HEK293T (cell line): ENCODE results near the gene PKLR.

Experiments used
- CTCF ChIA-PET: fragments of 350-600 bp; formaldehyde crosslinking; extraction: SDS; loops from one replicate; lab custom pipeline; 2021; ENCODE audit warnings: antibody characterized with exemption, inconsistent platforms; lab: Yijun Ruan, JAX
- POLR2A ChIA-PET: fragments of 350-600 bp; formaldehyde crosslinking; extraction: SDS; loops from one replicate; lab custom pipeline; 2020; ENCODE audit warnings: antibody characterized with exemption, inconsistent platforms; lab: Yijun Ruan, JAX
- DNase-seq: peaks from one replicate; pipeline ENCODE4 v3.0.0; 2012; ENCODE audit warnings: mixed read lengths; ENCODE audit errors: extremely low spot score
- ARNT ChIP-seq: fragments of 450-650 bp; IDR thresholded peaks from 2 replicates; pipeline ENCODE4 v1.6.1; 2017; ENCODE audit warnings: mild to moderate bottlenecking
- BHLHE40 ChIP-seq: fragments of 450-650 bp; IDR thresholded peaks from 2 replicates; pipeline ENCODE4 v1.6.1; 2016; ENCODE audit warnings: mild to moderate bottlenecking, moderate library complexity, borderline replicate concordance
- CTBP1 ChIP-seq: fragments of 450-650 bp; IDR thresholded peaks from 2 replicates; pipeline ENCODE4 v1.6.1; 2016; ENCODE audit warnings: borderline replicate concordance
- ELF4 ChIP-seq: fragments of 450-650 bp; IDR thresholded peaks from 2 replicates; pipeline ENCODE4 v1.6.1; 2017; ENCODE audit warnings: antibody characterized with exemption
- FOXA1 ChIP-seq: fragments of 450-650 bp; IDR thresholded peaks from 2 replicates; pipeline ENCODE4 v1.6.1; 2016; ENCODE audit warnings: mild to moderate bottlenecking
- FOXK2 ChIP-seq: fragments of 450-650 bp; IDR thresholded peaks from 2 replicates; pipeline ENCODE4 v1.6.1; 2016; ENCODE audit warnings: mild to moderate bottlenecking
- FOXM1 ChIP-seq: fragments of 450-650 bp; IDR thresholded peaks from 2 replicates; pipeline ENCODE4 v1.6.1; 2017; ENCODE audit warnings: mild to moderate bottlenecking, borderline replicate concordance
- HDGF ChIP-seq: fragments of 450-650 bp; IDR thresholded peaks from 2 replicates; pipeline ENCODE4 v1.6.1; 2017; ENCODE audit warnings: antibody characterized with exemption, borderline replicate concordance
- L3MBTL2 ChIP-seq: fragments of 450-650 bp; conservative IDR thresholded peaks from 2 replicates; pipeline ENCODE4 v1.6.1; 2016; ENCODE audit warnings: mild to moderate bottlenecking
- LEF1 ChIP-seq: fragments of 450-650 bp; IDR thresholded peaks from 2 replicates; pipeline ENCODE4 v1.6.1; 2017; ENCODE audit warnings: mild to moderate bottlenecking, borderline replicate concordance
- NFRKB ChIP-seq: fragments of 450-650 bp; IDR thresholded peaks from 2 replicates; pipeline ENCODE4 v1.6.1; 2016; ENCODE audit warnings: mild to moderate bottlenecking, moderate library complexity
- SP1 ChIP-seq: fragments of 450-650 bp; IDR thresholded peaks from 2 replicates; pipeline ENCODE4 v1.6.1; 2017
- SUZ12 ChIP-seq: fragments of 450-650 bp; IDR thresholded peaks from 2 replicates; pipeline ENCODE4 v1.6.1; 2016; ENCODE audit warnings: mild to moderate bottlenecking
- TARDBP ChIP-seq: fragments of 450-650 bp; IDR thresholded peaks from 2 replicates; pipeline ENCODE4 v1.6.1; 2016
- TF ChIP-seq, protein P1 (sequence below): fragments of 450-650 bp; IDR thresholded peaks from 2 replicates; pipeline ENCODE4 v1.6.1; 2016

The PKLR gene

DNA sequence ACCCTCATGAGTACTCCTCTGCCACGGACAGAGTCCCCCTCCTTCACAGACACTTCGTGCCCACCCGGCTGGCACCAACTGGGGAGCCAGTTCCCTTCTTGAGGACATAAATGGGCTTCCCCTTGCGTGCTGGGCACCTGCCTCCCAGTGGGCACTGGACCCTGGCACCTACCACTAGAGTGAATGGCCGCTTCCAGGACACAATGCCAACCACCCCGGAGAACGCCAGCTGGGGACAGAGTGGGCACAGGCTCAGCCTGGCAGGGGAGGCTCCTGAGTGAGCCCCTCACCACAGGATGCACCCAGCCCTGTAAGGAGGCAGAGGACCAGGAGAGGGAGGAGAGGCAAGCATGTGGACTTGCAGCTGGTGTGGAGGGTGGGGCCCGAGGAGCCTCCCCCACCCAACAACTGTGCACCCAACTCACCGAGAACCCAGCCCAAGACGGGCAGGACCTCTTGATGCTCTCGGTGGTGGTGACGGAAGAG lies 47.0 kb downstream of the PKLR start:
- TF ChIP-seq, protein P1, sequence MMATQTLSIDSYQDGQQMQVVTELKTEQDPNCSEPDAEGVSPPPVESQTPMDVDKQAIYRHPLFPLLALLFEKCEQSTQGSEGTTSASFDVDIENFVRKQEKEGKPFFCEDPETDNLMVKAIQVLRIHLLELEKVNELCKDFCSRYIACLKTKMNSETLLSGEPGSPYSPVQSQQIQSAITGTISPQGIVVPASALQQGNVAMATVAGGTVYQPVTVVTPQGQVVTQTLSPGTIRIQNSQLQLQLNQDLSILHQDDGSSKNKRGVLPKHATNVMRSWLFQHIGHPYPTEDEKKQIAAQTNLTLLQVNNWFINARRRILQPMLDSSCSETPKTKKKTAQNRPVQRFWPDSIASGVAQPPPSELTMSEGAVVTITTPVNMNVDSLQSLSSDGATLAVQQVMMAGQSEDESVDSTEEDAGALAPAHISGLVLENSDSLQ: no peak
- TF ChIP-seq CTBP1 (no peak), L3MBTL2 (no peak), ELF4 (no peak), FOXA1 (no peak)
- ChIA-PET CTCF (interaction anchor here (0.6 kb wide), 1 partner anchor 71 kb away, joined by 3 read pairs; no protein-coding TSS in a partner anchor), POLR2A (interaction anchor here (2.4 to 4.1 kb wide), 3 partner anchors 9 to 19 kb away, joined by 14 to 35 read pairs (median 25); partner anchors contain the start of gene CLK2)
- no peak for DNase-seq

DNA sequence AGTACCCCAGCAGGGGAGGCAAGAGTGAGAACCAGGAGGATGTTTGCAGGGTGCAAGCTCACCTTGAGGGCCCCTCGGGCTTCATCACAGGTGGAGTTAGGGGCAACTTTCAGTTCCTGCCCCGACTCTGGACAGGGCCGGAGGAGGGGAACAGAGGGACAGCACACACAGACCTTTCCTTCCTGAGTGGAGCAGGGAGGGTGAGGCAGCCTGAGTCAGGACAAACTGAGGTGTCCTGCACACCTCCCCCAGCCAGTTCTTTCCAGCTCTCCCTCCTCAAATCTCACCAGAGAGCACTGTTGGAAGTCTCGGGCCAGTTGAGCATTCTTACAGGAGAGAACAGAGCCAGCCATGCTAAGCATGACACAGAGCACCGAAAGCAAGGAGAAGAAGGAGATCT lies 47.4 kb downstream of the PKLR start:
- POLR2A ChIA-PET: no interaction called here
- DNase-seq: no peak
- CTCF ChIA-PET: interaction anchor here (0.7 kb wide), 1 partner anchor 162 kb away, joined by 3 read pairs; no protein-coding TSS in a partner anchor

DNA sequence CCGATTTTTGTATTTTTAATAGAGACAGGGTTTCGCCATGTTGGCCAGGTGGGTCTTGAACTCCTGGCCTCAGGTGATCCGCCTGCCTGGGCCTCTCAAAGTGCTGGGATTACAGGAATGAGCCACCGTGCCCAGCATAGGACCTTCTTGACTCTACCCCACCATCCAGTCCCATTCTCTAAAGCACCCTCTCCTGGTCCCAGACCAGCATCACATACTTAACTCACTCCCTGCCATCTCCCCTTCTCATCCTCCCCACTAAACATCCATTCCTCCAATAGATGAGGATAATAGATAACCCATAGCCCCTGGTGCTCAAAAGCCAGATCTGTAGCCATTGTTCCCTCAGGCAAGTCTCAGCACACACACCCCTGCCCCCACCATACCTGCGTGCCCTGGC lies 48.0 kb downstream of the PKLR start:
- no peak for DNase-seq
- CTCF ChIA-PET: interaction anchor here (0.7 to 4.2 kb wide), 2 partner anchors 70 to 162 kb away, joined by 3 to 62 read pairs; partner anchors contain the start of gene RUSC1
- POLR2A ChIA-PET: interaction anchor here (2.0 to 2.5 kb wide), 2 partner anchors 10 to 70 kb away, joined by 6 to 8 read pairs; no protein-coding TSS in a partner anchor
- no peak for TF ChIP-seq FOXA1
- no peak for TF ChIP-seq NFRKB
- no peak for TF ChIP-seq SUZ12
- TF ChIP-seq L3MBTL2: no peak
- TF ChIP-seq ARNT: no peak
- no peak for TF ChIP-seq LEF1
- no peak for TF ChIP-seq FOXK2
- TF ChIP-seq CTBP1: no peak

More for the DNA sequence above, 47.4 kb downstream of the PKLR start:
- TF ChIP-seq HDGF (no peak), LEF1 (no peak), L3MBTL2 (no peak), CTBP1 (no peak), FOXK2 (no peak), ELF4 (no peak), BHLHE40 (no peak), SP1 (no peak), FOXM1 (no peak), SUZ12 (no peak), ARNT (no peak)
- TF ChIP-seq, protein P1: no peak

DNA sequence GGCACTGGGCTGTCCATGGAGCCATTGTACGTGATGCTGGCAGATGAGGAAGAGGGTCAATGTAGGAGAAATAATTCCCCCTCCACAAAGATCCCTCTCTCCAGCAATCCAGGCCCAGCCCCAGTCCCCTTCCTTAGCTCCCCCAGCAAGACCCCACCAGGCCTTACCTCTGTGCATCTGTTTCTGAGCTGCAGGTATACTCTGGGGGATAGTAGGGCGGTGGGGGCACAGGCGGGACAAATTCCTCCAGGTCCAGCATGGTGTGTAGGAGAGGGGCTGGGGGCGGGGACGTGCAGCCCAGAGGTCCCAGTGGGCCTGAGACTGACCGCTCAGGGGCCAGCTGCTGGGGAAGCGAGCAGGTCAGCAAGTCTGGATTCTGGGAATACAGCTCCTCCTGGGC lies 49.7 kb downstream of the PKLR start:
- DNase-seq: no peak
- ChIA-PET CTCF (interaction anchor here (0.6 to 4.2 kb wide), 23 partner anchors 8 to 608 kb away, joined by 3 to 62 read pairs (median 8); partner anchors contain the start of genes CLK2, FDPS, HCN3 and KRTCAP2), POLR2A (interaction anchor here (1.0 to 3.2 kb wide), 17 partner anchors 9 to 358 kb away, joined by 3 to 32 read pairs (median 5); partner anchors contain the start of genes CLK2, FDPS, HCN3 and MSTO1)
- no peak for TF ChIP-seq CTBP1

DNA sequence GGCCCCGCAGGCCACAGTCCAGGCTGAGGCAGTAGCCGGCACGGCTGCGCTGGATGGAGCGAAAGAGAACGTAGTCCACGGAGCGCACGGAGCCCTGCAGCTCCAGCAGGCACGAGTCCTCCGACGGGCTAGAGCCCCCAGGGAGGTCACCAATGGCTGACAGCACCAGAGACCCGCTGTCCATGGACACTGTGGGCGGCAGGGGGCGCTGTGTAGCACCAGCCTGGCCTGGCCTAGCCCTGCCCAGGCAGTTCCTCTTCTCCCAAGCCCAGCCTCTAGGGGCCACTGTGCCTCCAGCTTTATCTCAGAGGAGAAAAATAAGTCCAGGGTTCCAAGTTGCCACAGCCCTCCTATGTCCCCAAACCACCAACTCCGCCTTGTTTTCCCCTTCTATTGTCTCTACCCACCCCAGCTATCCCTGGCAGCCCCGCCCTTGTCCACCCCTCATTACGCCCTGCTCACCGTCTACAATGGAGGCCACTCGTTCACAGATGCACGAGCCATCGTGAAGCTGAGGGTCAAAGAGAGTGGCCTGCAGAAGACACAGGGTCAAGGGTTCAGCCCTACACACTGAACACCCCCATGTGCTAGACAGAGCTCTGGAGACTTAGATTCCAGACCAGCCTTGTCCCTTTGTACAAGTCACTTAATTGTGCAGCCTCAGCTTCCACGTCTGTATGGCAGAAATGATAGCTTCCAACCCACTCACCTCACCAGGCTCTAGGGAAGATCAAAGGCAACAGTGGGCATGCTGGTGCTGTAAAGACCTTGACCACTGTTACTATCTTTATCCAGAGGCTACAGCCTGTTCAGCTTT lies 50.4 kb downstream of the PKLR start:
- TF ChIP-seq TARDBP (no peak), FOXA1 (no peak), ELF4 (no peak), HDGF (no peak), SUZ12 (no peak), FOXM1 (no peak)
- CTCF ChIA-PET: interaction anchor here (0.6 to 4.2 kb wide), 29 partner anchors 9 to 401 kb away, joined by 3 to 62 read pairs (median 7); partner anchors contain the start of genes CLK2, FDPS, HCN3 and KRTCAP2
- POLR2A ChIA-PET: interaction anchor here (0.7 to 3.2 kb wide), 20 partner anchors 10 to 359 kb away, joined by 3 to 32 read pairs (median 5); partner anchors contain the start of genes CLK2, FDPS, HCN3 and KRTCAP2
- DNase-seq: peak; percentile 98

DNA sequence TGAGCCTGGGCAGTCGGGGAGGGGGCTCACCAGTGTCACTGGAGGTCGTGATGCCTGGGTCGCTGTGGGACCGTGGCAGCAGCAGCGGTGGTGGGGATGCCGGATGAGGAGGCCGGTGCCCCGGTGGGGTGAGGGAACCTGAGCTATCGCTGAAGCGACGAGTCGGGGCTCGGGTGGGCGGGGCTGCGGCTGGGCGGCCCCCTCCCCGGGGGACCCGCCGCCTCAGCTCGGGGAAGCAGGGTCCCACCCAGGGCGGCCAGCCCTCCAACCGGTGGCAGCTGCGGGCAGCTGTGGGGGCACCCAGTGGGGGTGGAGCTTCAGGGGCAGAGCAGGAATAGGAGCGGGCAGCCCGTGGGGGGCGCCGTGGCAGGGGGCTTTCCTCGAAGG lies 51.0 kb downstream of the PKLR start:
- TF ChIP-seq CTBP1 (no peak), SP1 (no peak), FOXM1 (no peak)
- no peak for DNase-seq
- CTCF ChIA-PET: interaction anchor here (0.7 to 4.2 kb wide), 24 partner anchors 9 to 401 kb away, joined by 3 to 62 read pairs (median 8); partner anchors contain the start of genes CLK2, FDPS, HCN3 and RUSC1
- POLR2A ChIA-PET: interaction anchor here (0.7 to 3.2 kb wide), 15 partner anchors 9 to 77 kb away, joined by 3 to 32 read pairs (median 7); partner anchors contain the start of genes CLK2, FDPS, HCN3 and KRTCAP2
